ENCODE measurements around the gene MUS81. TPM values are rescaled to one million over a fixed set of nuclear protein-coding genes. Genes with fewer than 3 reads are reported as not detected.

The MUS81 gene
- total and polyA plus RNA-seq, 12 donors = 20.3 to 111 (median 31.7) TPM

DNA sequence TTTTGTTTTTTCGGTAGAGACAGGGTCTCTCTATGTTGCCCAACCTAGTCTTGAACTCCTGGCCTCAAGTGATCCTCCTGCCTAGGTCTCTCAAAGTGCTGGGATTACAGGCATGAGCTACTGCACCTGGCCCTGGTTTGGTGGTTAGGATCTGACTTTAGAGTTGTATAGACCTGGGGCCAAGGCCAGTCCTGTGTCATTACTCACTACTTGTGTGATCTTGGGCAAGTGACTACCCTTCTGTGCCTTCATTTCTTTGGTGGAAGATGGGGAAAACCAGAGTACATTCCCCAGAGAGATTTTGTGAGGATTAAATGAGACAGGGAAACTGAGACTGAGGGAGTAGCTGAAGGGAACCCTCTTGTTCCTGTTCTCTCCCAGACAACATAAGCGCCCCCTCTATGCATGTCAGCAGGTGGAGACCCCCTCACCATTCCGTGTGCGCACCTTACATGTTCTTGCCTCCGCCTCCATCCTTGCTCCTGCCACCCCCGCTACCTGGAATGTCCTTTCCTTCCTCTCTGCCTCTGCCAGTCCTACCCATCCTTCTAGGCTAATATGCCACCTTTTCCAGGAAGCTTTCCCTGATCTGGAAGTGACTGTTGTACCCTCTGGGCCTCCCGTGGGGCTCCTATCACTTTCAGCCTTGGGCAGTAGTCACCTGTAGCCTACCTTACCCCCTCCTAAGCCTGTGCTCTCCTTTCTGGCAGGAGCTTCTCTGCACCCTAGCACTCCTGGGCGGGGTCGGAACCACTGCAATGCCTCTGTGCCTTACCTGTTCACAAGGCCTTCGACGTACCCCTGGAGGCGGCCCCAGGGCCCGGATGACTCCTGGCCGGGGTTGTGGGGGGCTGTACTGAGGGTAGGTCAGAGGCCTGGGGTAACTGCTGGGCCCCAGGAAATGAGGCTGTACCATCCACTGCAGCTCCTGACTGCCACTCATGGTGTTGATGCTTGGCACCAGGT is 36.1 kb downstream of the MUS81 start:
- ATAC-seq (no peak), DNase-seq (no peak)
- Histone ChIP-seq H3K36me3 (peaks cover 0 to 6% (median 0%) of the 10 kb centered on the region in 9 donors), H3K4me1 (peaks cover 16 to 61% (median 52%) of the 10 kb centered on the region in 9 donors), H3K27ac (no peak overlapping the region), H3K4me3 (no peak overlapping the region), H3K9me3 (no peaks in the 10 kb centered on the region), H3K27me3 (peaks cover 0 to 9% (median 4%) of the 10 kb centered on the region in 7 donors)
- 92 to 93% methylated on average over 14 of the region's 14 CpGs for WGBS, 2 donors
- intact Hi-C loops (cut with DNase I) = no loop called here
- TF ChIP-seq, protein P1, sequence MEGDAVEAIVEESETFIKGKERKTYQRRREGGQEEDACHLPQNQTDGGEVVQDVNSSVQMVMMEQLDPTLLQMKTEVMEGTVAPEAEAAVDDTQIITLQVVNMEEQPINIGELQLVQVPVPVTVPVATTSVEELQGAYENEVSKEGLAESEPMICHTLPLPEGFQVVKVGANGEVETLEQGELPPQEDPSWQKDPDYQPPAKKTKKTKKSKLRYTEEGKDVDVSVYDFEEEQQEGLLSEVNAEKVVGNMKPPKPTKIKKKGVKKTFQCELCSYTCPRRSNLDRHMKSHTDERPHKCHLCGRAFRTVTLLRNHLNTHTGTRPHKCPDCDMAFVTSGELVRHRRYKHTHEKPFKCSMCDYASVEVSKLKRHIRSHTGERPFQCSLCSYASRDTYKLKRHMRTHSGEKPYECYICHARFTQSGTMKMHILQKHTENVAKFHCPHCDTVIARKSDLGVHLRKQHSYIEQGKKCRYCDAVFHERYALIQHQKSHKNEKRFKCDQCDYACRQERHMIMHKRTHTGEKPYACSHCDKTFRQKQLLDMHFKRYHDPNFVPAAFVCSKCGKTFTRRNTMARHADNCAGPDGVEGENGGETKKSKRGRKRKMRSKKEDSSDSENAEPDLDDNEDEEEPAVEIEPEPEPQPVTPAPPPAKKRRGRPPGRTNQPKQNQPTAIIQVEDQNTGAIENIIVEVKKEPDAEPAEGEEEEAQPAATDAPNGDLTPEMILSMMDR (IDR thresholded peaks at IDR 0.05) = no peak

DNA sequence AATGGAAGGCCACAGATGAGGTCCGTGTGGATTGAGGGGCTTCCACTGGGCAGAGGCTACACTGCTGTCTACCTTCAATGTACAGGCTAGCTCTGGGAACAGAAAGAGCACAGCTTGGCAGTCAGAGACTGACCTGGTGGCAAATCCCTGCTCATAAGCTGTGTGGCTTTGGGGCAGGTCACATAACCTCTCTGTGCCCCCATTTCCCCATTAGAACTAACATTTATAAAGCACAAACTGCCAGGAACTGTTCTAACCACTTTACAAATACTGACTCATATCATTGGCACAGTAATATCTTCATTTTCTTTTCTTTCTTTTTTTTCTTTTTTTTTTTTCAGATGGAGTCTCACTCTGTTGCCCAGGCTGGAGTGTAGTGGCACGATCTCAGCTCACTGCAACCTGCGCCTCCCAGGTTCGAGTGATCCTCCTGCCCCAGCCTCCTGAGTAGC is 36.8 kb downstream of the MUS81 start:
- peaks cover 15 to 55% (median 44%) of the 10 kb centered on the region in 9 donors for H3K4me1 ChIP-seq
- no peaks in the 10 kb centered on the region for H3K9me3 ChIP-seq
- H3K36me3 ChIP-seq = peaks cover 0 to 6% (median 0%) of the 10 kb centered on the region in 9 donors
- H3K27ac ChIP-seq = no peak overlapping the region
- no peak overlapping the region for H3K4me3 ChIP-seq
- H3K27me3 ChIP-seq = peaks cover 0 to 9% (median 4%) of the 10 kb centered on the region in 7 donors
- WGBS, 2 donors = 92 to 94% methylated on average over 4 of the region's 4 CpGs
- DNase-seq = no peak
- TF ChIP-seq, protein P1 (IDR thresholded peaks at IDR 0.05) = no peak
- intact Hi-C loops (cut with DNase I) = no loop called here
- ATAC-seq = no peak

DNA sequence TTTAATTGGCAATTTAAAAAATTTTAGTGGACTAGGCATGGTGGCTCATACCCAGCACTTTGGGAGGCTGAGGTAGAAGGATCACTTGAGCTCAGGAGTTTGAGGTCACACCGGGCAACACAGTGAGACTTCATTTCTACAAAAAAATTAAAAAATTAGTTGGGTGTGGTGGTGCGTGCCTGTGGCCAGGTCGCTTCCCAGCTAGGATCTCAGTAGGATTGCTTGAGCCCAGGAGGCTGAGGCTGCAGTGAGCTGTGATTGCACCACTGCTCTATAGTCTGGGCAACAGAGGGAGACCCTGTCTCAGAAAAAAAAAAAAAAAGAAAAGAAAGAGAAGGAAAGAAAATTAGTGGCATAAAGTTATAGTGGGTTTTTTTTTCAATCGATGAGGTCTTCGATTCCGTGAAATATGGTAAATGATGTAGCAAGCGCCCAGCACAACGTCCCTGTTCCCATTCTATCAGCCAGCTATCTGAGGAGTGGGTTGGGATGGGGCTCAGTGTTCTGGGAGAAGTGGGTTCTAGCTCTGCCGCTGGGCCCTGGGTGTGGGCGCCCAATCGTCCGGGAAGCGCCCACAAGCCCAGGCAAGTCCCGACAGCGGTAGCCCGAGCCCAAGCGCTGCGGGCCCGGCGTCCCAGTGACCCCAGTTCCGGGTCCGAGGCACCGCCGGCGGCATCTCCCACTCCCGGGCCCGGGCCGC is 38.6 kb downstream of the MUS81 start:
- Histone ChIP-seq H3K27me3 (peaks cover 0 to 9% (median 4%) of the 10 kb centered on the region in 7 donors), H3K27ac (peak overlapping the region in 6 of 10 donors; percentile 10 to 93 (median 62)), H3K36me3 (peaks cover 0 to 6% (median 0%) of the 10 kb centered on the region in 9 donors), H3K4me1 (peaks cover 7 to 38% (median 27%) of the 10 kb centered on the region in 9 donors), H3K4me3 (peak overlapping the region; percentile 41 to 79 (median 61)), H3K9me3 (no peaks in the 10 kb centered on the region)
- DNase-seq = no peak
- TF ChIP-seq, protein P1 (IDR thresholded peaks at IDR 0.05) = no peak
- intact Hi-C loops (cut with DNase I) = no loop called here
- ATAC-seq = no peak
- 29 to 33% methylated on average over 21 to 28 of the region's 28 CpGs for WGBS, 2 donors
